ENCODE data around the gene CREBL2. TPM values are rescaled to one million over a fixed set of nuclear protein-coding genes. Genes with fewer than 3 reads are reported as not detected.
A peak's percentile ranks its signal among the peaks of the same experiment; 100 is the strongest.

Gene CREBL2
- total and polyA plus RNA-seq, 2 of the 13 experiments (the other 11 are each of a cell fraction or from before 2014, with no cell fraction given): 6.9 to 8.4 TPM

GRCh38 chr12:12611512-12612306, at the start of gene CREBL2 (continued):
- TF ChIP-seq CTCF (CRISPR knock-in tag; IDR thresholded peaks at IDR 0.05) (peak; percentile 41), ZFY (CRISPR knock-in tag; IDR thresholded peaks at IDR 0.05) (peak; percentile 90), SAFB2 (CRISPR knock-in tag; IDR thresholded peaks at IDR 0.05; ENCODE audit: borderline replicate concordance, low read depth) (no peak; the same call in 1 of the 2 replicates), ZNF354B (CRISPR knock-in tag; IDR thresholded peaks at IDR 0.05) (no peak), THAP9 (CRISPR knock-in tag; IDR thresholded peaks at IDR 0.05; ENCODE audit: borderline replicate concordance) (peak; percentile 96), ATF7-NPFF (CRISPR knock-in tag; IDR thresholded peaks at IDR 0.05; ENCODE audit: low read depth) (peak; percentile 27; the same call in 1 of the 2 replicates), REST (IDR thresholded peaks at IDR 0.05; ENCODE audit: borderline replicate concordance in 1 of 2, low read depth in 1 of 2, low read length in 2 of 2) (no peak; a peak in 1 of 4 replicates), ZC3H4 (CRISPR knock-in tag; IDR thresholded peaks at IDR 0.05; ENCODE audit: borderline replicate concordance) (no peak), SMC3 (IDR thresholded peaks at IDR 0.05; ENCODE audit: low read length) (no peak), ZNF790 (CRISPR knock-in tag; IDR thresholded peaks at IDR 0.05; ENCODE audit: borderline replicate concordance) (no peak), NKX3-1 (CRISPR knock-in tag; IDR thresholded peaks at IDR 0.05) (0 out of 2 replicates have a peak, but pooled peaks have one; percentile 21), NCOA2 (CRISPR knock-in tag; IDR thresholded peaks at IDR 0.05) (no peak), ZNF468 (CRISPR knock-in tag; IDR thresholded peaks at IDR 0.05) (no peak; the same call in 1 of the 2 replicates), SIN3A (IDR thresholded peaks at IDR 0.05; ENCODE audit: borderline replicate concordance, low read depth, low read length) (peak; percentile 54; the same call in 1 of the 2 replicates), PITX1 (CRISPR knock-in tag; IDR thresholded peaks at IDR 0.05) (peak; percentile 75; the same call in 1 of the 2 replicates), PAF1 (CRISPR knock-in tag; IDR thresholded peaks at IDR 0.05) (no peak), ZNF709 (CRISPR knock-in tag; IDR thresholded peaks at IDR 0.05) (no peak)

All from HepG2 (cell line).